Kidney glomerular epithelial cell (primary cell): Measurements from ENCODE around the gene GZMM.
"Not testable (repeated sequence)": the region's sequence is repeated elsewhere in the genome, so short reads cannot be mapped to it uniquely, and the experiment has no call there.

Experiments
- DNase-seq: peaks from one replicate; lab custom pipeline; 2025; lab: John Stamatoyannopoulos, UW

The GZMM gene

DNA sequence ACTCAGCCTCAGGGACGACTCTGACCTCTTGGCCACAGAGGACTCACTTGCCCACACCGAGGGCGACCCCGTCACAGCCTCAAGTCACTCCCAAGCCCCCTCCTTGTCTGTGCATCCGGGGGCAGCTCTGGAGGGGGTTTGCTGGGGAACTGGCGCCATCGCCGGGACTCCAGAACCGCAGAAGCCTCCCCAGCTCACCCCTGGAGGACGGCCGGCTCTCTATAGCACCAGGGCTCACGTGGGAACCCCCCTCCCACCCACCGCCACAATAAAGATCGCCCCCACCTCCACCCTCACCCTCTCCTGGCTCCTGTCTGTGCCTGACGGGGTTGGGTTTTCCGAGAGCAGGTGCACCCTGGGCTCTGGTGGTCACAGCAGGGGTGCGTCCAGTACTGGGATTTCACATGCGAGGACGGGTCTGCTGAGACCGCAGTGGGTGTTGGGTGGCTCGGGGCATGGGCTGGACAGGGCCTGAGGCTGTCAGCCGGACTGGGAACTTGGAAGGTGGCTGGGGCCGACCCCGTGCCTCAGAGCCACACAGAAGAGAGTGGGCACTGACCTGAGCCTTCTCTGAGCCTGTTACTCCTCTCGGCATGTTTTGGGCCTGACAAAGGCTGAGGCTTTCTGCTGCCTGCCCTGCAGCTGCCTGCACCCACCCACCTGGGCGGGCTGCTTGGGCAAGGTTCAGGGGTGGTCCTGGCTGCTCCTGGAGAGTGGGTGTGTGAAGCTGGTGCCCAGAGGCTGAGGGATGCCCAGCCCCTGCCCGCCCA is 39.5 kb downstream of the GZMM start:
- no peak for DNase-seq

DNA sequence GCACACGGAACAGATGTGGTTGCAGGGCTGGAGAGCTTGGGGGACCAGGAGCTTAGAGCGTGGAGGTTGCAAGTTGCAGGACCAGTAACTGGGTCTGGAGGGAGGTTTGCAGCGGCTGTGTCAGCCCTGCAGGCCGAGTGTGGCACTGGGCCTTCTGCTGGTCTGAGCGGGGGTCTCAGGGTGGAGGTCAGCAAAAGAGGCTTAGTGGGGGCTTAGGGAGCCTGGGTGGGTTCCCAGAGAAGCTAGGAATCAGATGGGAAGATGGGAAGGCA is 40.1 kb downstream of the GZMM start:
- no peak for DNase-seq

DNA sequence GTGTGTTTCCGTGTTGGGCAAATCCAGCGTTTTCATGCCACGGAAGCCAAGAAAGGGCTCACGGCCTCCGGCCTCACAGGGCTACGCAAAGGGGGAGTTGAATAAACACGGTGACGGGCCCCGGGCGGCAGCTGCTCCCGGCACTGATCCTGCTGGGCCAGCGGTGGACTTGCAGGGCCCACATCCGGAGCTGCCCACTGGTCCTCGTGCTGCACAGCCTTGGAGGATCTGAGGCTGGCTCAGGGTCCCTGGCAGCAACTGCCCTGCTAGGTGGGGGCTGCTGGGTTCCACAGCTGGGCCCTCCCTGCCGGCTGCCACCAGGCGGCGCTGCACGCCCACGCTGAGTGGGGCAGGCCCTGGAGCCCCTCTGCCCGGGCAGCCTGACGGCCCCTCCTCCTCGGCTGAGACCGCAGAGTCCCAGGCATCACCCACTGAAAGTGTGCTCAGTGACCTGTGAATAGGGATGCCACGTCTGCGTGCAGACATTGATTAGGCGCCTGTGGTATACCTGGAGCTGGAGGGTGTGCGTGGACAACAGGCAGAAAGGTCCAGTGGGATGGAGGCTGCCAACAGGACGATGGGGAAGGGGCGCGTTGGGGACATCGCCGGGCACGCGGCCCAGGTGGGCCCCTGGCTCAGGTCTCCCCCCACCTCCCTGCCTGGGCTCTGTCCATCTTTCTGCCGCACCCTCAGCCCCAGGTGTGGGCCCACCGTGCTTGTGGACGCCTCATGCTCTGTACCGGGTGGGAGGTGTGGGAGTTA is 40.6 kb downstream of the GZMM start:
- no peak for DNase-seq

DNA sequence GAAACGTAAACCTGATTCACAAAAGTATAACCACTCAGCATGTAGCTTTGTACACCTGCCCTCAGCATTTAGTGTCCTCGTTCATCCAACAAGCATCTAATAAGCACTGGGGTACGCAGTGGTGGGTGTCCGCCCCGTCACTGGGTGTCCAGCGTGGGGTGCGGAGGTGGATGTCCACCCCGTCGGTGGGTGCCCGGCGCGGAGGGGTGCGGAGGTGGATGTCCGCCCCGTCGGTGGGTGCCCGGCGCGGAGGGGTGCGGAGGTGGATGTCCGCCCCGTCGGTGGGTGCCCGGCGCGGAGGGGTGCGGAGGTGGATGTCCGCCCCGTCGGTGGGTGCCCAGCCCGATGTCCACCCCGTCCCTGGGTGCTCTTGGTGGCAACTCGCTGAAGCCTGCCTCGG is 41.3 kb downstream of the GZMM start:
- DNase-seq: not testable (repeated sequence)

DNA sequence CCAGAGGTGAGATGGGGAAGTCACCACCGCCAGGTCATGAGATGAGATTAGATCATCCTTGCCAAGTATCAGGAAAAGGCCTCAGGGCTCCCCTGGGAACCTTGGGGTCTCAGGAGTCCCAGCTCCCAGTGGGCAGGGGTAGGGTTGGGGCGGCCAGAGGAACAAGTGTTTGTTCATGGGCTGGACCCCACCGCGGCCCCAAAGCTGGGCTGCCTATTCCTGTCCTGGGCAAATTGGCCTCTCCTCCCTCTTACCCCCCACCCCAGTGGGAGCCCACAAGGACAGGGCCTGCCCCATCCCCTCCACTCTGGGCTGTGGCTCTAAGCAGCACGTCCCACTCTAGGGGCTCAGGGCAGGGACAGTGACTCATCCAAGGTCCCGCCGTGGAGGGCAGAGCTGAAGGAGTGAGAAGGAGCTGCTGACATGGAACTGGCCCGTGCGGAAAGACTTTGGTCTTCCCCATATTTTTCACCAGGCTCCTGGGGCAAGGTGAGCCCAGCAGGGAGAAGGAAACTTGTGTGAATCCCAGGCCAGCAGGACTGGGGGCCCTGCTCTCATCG is 41.8 kb downstream of the GZMM start:
- DNase-seq: no peak

DNA sequence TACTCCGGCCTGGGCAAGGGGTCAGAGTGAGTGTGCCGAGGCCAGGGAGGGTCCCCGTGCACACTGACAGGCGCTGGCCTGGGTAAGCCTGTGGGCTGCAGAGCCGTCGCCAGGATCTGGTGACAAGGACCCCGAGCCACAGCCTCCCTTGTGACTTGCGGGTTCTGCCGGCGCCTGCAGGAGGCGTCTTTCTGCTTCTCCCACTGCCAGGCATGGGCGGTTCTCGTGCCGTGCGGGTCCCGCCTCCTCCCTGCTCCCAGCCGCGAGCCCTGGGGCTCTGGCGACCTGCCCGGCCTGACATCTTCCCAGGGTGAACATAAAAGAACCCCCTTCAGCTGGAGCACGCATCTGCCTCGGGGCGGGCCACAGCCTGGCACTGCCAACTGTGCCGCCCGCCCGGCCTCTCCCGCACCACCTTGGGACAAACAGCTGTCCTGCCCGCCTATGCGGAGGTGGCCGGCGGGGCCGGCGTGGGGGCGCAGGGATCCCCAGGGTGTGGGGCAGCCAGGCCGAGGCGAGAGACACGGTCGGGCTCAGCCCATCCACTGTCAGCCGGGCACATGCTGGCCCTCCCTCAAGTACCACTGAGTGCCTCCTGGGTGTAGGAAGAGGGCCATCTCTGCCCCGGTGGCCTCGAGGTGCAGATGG is 44.4 kb downstream of the GZMM start:
- no peak for DNase-seq

DNA sequence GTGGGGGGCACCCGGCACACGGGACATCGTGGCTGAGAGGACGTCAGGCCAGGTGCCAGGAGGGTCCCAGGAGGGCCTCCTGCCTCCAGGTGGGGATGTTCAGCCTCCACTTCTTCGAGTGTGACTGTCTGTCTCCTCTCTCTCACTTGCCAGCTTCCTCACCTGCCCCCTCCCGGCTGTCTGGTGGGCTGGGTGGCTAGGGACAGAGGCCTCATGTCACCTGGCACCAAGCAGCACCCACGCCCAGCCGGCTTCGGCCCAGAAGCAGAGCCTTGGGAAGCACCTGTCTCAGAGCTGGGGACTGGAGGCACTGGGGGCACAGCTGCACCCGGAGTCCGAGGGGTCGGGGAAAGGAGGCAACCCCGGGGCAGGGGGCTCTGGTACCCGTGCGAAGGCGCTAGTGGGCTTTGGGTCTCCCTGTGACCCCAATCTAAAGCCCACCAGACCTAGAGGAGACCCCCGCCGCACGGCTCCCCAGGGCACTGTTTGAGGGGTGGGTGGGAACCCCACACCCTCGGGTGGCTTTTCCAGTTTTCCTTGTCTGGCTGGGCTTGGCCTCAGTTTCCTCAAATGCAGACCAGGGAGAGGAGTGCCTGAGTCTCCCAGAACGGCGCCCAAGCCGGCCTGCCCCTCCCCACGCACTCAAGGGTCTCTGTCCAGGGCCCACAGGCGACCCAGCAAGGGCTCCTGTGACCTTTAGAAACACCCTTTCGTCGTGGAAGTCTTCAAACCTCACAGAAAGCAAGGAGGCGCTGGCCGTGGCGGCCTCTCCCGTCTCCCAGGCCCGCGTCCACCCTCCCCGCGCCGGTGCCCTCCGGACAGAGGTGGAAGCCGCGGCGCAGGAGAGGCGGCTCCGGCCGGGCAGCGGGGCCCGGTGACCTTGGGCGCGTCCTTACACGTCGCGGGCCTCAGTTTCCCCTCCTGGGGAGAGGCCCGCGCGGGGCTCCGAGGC is 45.2 kb downstream of the GZMM start:
- no peak for DNase-seq

DNA sequence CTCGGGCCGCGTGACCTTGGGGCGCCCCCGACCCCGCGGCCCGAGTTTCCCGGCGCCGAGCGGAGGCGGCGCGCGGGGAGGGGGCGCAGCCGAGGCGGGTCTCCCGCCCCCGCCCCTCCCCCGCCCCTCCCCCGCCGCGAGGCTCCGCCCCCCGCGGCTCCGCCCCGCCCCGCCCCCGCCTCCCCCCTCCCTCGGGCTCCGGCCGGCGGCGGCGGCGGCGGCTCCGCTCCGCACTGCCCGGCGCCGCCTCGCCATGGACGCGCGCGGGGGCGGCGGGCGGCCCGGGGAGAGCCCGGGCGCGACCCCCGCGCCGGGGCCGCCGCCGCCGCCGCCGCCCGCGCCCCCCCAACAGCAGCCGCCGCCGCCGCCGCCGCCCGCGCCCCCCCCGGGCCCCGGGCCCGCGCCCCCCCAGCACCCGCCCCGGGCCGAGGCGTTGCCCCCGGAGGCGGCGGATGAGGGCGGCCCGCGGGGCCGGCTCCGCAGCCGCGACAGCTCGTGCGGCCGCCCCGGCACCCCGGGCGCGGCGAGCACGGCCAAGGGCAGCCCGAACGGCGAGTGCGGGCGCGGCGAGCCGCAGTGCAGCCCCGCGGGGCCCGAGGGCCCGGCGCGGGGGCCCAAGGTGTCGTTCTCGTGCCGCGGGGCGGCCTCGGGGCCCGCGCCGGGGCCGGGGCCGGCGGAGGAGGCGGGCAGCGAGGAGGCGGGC is 46.0 kb downstream of the GZMM start, which contains the start of gene HCN2:
TSS of gene HCN2 (plus strand) at position 189 of the 703 bp plus-strand sequence. CDS start at position 254, 65 bp downstream.
- DNase-seq: no peak

DNA sequence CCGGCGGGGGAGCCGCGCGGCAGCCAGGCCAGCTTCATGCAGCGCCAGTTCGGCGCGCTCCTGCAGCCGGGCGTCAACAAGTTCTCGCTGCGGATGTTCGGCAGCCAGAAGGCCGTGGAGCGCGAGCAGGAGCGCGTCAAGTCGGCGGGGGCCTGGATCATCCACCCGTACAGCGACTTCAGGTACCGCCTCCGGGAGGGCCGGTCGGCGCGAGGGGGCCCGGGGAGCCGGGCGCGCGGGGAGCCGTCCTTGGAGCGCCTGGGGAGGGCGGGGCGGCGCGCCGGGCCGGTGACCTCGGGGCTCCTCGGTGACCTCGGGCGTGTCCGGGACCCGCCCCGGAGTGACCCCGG is 46.5 kb downstream of the GZMM start:
- no peak for DNase-seq

DNA sequence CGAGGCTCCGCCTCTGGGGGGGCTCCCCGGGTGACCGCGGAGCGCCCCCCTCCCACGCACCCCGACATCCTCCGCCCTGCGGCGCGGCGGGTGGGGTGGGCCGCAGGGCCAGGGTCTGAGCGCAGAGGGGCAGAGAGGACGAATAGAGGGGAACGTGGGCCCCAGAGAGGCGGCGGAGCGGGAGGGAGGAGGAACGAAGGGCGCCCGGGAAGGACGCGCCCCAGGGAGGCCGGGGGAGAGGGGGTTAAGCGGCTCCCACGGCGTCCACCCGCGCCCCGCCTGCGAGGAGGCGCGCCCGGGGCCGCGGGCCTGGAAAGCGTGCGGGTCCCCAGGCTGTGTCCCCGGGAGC is 46.9 kb downstream of the GZMM start:
- DNase-seq: no peak

DNA sequence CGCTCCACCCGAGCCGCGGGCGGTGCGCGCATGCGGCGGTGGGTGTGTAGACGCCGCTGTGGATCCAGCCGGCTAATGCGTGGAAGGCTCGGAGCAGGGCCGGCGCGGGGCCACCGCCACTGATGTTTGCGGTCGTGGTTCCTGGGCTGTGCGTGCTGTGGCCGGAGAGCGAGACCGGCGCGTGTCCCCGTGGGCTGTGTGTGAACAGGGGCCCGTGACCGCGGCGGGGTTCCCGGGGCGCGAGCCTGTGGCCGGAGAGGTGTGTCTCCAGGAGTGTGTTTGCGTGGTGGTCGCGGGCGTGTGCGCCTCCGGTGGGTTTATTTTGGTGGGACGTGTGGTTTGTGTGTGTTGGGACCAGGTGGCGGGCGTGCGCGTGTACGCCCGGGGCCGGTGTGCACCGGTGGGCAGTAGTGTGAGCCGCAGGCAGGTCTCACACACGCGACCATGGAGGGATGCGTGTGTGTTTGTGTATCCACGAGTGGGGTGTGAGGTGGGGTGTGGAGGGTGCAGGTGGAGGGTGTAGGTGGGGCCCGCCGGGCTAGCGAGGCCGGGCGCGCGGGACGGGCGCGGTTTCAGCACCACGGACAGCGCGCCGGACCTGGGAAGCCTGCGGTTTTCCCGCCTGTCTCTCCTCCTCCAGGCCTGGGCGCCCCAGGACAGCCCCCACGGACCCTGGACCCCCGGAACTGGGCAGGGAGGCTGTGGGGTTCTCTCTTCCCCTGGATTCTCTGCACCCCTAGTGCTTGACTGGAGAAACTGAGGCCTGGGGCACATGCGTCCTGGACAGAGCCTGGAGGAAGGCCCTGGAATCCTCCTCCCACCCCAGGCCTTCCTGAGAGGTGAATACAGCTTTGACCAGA is 47.5 kb downstream of the GZMM start:
- DNase-seq: no peak

DNA sequence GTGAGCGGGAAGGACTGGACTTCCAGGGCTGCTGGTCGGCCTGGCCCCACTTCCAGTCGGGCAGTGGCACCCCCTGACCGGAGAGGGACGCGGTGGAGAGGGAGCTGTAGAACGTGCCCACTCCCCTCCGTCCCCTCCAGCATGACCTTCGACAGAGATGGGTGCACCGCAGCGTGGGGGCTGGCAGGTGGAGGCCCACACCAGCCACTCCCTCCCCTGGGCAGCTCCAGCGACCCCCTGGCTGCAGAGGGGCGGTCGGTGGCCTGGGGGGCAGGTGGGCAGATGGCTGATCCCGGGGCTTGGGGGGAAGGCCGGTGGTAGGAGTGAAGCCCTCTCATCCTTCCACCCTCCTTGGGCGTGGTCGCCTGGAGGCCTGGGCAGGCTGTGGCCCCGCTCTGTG is 48.2 kb downstream of the GZMM start:
- DNase-seq: no peak

DNA sequence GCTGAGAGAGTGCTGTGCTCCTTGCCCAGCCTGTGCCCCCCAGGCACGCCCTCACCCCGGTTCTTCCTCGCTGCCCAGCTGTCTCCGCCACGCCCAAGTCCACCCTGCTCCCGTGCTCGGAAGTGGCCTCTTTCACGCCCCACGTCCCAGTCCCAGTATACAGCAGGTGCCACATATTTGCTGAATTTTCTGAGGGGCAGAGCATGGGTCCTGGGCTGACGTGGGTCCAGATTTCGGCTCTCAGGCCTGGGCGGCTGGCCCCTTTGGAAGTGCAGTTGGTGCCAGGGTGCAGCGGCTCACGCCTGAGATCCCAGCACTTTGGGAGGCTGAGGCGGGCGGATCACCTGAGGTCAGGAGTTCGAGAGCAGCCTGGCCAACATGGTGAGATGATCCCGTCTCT is 49.2 kb downstream of the GZMM start:
- DNase-seq: no peak

DNA sequence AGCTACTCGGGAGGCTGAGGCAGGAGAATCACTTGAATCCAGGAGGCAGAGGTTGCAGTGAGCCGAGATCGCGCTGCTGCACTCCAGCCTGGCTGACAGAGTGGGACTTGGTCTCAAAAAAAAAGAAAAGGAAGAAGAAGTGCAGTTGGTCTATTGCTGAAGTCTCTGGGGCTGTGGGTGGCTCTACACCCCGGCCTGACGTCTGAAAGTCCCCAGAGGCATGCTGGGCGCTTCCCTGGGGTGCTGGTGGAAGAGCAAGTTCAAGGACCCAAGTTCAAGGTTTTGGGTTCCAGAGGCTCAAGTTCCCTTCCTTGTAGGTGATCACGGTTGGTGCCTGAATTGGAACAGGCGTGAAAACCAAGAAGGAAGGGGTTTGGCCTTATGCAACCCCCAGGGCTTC is 49.7 kb downstream of the GZMM start:
- DNase-seq: no peak

DNA sequence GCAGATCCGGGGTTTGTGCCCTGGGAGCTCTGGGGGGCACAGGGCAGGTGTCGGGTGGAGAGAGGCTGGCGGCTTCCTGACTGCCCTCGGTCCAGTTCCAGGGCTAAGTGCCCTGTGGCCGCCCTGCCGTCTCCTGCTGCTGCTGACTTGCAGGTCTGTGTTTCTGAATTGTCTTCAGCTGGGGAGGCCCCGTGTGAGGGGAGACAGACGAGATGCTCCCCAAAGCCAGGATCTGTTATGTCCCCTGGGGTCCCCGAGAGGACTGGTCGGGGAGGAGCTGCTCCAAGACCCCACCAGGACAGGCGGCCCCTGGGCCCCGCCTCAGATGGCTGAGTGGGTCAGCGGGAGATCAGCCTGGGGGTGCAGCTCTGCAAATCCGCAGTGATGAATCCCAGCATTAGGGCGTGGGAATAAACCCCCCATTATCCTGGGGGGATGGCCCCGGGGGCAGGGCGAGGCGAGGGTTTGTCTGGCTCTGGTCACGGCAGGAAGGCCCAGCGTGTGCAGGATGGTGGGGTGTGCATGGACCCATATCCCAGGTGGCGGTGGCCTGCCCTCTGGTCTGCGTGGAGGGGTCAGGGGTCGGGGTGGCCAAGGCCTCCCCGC is 50.5 kb downstream of the GZMM start:
- DNase-seq: no peak

DNA sequence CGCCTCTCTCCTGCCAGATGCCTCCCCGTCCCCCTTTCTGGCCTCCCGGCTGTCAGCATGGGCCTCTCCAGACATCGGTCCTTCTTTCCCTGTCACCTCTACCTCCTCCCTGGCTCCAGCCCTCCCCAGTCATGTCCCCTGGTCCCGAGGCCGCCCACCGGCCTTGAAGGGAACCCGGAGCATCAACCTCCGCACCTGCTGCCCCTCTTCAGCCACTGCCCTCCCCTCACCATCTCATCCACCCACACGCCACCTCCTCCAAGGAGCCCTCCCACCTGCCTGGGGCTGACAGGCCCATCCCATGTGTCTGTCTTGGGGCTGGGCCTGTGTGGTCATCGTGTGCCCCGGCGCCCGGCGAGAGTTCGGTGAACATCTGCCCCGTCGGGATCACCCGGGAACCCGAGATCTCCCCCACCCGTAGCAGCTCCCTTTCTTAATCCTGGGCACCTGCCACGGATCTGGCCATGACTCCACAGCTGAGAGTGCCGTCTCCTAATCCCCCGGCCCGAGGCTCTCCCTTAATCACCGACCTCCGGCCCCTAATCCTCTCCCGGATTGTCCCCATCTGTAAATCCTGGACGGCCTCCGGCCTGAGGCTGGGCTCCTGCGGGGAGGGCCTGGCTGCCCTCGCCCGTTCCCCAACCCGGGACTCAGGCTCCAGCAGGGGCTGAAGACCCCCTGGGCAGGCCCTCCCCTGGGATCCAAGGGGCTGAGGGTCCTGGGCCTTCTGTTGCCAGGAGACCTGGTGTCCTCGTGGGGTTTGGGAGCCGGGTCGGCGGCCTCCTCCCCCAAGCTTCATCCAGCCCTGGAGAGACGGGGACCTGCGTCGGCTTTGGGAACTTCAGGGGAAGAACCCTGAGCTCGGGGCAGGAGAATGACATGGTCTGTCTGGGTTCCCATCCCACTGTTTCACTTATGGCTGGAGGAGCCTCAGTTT is 51.7 kb downstream of the GZMM start:
- DNase-seq: no peak

DNA sequence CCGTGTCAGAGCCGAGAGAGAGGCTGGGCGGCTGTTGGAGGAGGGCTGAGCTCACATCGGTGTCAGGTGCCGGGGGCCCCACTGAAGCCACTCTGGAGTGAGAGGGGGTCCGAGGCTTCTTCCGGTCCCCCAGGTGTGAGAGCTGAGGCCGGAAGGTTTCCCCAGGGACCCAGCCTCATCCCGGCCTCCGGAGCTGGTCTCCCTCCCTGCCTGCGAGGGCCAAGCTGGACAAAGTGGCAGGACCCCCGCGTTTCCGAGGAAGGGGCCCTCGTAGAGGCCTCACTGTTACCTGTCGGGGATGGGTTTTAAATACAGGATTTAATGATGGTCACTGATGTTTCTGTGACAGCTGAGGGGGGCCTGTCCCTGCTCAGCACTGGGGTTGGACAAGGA is 52.4 kb downstream of the GZMM start:
- DNase-seq: no peak

DNA sequence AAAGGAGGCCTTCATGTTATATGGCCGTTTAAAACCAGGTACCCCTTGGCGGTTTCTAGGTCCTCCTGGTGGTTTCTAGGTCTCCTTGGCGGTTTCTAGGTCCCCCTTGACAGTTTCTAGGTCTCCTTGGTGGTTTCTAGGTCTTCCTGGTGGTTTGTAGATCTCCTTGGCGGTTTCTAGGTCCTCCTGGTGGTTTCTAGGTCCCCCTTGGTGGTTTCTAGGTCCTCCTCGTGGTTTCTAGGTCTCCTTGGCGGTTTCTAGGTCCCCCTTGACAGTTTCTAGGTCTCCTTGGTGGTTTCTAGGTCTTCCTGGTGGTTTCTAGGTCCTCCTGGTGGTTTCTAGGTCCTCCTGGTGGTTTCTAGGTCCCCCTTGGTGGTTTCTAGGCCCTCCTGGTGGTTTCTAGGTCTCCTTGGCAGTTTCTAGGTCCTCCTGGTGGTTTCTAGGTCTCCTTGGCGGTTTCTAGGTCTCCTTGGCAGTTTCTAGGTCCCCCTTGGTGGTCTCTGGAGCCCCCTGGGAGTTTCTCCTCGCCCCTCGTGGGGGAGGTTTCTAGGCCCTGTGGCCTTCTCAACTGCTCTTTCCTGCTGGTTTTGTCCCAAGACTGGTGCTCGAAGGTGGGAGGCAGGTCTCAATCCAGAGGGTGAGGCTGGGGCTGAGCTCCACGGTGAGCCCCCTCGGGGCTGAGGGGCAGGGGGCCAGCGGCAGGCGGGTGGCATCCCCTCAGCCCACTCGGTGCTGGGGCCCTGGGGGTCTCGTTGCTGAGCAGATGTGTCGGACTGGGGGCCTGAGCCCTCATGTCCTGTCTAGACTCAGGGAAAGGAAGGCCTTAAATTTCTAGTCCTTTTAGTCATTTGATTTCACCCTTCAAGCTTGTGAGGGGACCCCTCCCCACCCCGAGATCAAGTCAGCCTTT is 53.8 kb downstream of the GZMM start:
- DNase-seq: no peak
